Brain microvascular endothelial cell (primary cell): ENCODE results near the gene PLAAT2.

Experiments
- DNase-seq: peaks from one replicate; pipeline ENCODE4 v3.0.0-alpha.2; 2020
- H3K27ac ChIP-seq: fragments of 250-450 bp; sonication (Bioruptor Pico); 2 replicates; pipeline ENCODE4 v1.5.1; 2020; ENCODE audit warnings: mild to moderate bottlenecking, moderate library complexity
- H3K27me3 ChIP-seq: fragments of 250-450 bp; sonication (Bioruptor Pico); replicated peaks from 2 replicates; pipeline ENCODE4 v1.5.1; 2020; ENCODE audit warnings: mild to moderate bottlenecking
- H3K36me3 ChIP-seq: fragments of 250-450 bp; sonication (Bioruptor Pico); replicated peaks from 2 replicates; pipeline ENCODE4 v1.5.1; 2020; ENCODE audit warnings: mild to moderate bottlenecking
- H3K4me3 ChIP-seq: 2 replicates; pipeline ENCODE4 v1.5.1; 2011; ENCODE audit warnings: low read depth, mild to moderate bottlenecking, control low read depth, low read length, moderate library complexity
- in situ Hi-C: cut with HindIII; loops from 2 replicates; pipeline ENCODE4 v1.10.0; 2017; ENCODE audit warnings: low sequenced_read_pairs, low pct_ligation_motif_present
- TF ChIP-seq, protein P1 (sequence below): IDR thresholded peaks from 2 replicates; pipeline ENCODE4 v1.5.1; 2011; ENCODE audit warnings: low read depth, mild to moderate bottlenecking, moderate library complexity, low read length, control low read depth, inconsistent platforms; ENCODE audit errors: missing control alignments

Gene PLAAT2

DNA sequence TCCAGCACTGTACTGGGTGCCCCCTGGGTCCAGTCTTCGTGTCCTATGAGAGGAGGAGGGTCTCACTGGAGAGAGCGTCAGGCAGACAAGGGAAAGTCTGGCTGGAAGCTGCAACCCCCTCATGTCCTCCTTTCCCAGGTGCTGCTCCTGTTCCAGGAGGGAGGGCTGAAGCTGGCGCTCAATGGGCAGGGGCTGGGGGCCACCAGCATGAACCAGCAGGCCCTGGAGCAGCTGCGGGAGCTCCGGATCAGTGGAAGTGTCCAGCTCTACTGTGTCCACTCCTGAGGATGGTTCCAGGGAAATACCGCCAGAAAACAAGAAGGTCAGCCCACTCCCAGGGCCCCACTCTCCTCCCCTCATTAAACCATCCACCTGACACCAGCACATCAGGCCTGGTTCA is 47.1 kb downstream of the PLAAT2 start:
- Histone ChIP-seq H3K4me3 (no peak overlapping the region), H3K36me3 (no peaks in the 10 kb centered on the region), H3K27ac (no peak overlapping the region), H3K27me3 (no peaks in the 10 kb centered on the region)
- in situ Hi-C loops, result no loop called here
- DNase-seq, result no peak
- TF ChIP-seq, protein P1, sequence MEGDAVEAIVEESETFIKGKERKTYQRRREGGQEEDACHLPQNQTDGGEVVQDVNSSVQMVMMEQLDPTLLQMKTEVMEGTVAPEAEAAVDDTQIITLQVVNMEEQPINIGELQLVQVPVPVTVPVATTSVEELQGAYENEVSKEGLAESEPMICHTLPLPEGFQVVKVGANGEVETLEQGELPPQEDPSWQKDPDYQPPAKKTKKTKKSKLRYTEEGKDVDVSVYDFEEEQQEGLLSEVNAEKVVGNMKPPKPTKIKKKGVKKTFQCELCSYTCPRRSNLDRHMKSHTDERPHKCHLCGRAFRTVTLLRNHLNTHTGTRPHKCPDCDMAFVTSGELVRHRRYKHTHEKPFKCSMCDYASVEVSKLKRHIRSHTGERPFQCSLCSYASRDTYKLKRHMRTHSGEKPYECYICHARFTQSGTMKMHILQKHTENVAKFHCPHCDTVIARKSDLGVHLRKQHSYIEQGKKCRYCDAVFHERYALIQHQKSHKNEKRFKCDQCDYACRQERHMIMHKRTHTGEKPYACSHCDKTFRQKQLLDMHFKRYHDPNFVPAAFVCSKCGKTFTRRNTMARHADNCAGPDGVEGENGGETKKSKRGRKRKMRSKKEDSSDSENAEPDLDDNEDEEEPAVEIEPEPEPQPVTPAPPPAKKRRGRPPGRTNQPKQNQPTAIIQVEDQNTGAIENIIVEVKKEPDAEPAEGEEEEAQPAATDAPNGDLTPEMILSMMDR, result no peak

- no peak overlapping the region for H3K4me3 ChIP-seq
- H3K36me3 ChIP-seq, result no peaks in the 10 kb centered on the region
- in situ Hi-C loops, result no loop called here
- no peak overlapping the region for H3K27ac ChIP-seq
- no peaks in the 10 kb centered on the region for H3K27me3 ChIP-seq
- TF ChIP-seq, protein P1, result no peak
- DNase-seq, result no peak
Observed at GRCh38 chr11:63512816-63513215, 50.4 kb downstream of the PLAAT2 start.

DNA sequence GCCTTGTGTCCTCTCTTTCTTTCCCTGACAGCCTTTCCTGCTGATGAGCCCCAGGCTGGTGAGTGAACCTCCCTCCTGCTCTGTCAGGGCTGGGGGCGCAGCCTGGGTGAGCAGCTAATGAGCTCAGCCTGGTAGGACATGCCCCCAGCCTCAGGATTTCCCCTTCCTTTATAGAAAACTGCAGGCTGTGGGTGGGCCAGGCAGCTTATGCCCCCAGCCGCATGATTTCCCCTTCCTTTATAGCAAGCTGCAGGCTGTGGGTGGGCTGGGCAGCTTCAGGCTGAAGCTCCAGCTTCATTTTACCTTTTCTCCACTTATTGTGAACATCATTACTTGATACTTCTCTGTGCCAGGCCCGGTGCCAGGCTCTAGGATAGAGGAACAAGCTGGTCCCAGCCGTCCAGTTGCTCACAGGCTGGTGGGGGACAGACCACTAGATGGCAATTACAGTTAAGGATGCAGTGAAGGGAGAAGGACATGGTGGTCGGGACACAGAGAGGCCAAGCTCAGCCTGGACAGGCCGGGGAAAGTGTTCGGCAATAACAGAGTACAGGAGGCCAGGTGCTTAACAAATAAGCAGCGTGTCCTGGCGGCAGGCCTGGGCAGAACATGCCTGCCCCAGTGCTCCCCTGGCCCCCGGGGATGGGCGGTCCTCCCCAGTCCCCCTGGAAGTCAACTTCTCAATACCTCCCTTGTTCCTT is 52.0 kb downstream of the PLAAT2 start:
- no peak overlapping the region for H3K27ac ChIP-seq
- no peak overlapping the region for H3K4me3 ChIP-seq
- TF ChIP-seq, protein P1, result no peak
- no peaks in the 10 kb centered on the region for H3K36me3 ChIP-seq
- H3K27me3 ChIP-seq, result no peaks in the 10 kb centered on the region
- in situ Hi-C loops, result no loop called here
- no peak for DNase-seq

- in situ Hi-C loops, result no loop called here
- Histone ChIP-seq H3K27ac (no peak overlapping the region), H3K27me3 (no peaks in the 10 kb centered on the region), H3K36me3 (no peaks in the 10 kb centered on the region), H3K4me3 (no peak overlapping the region)
- TF ChIP-seq, protein P1, result no peak
- DNase-seq, result no peak
Observed at GRCh38 chr11:63510360-63511047, 52.7 kb downstream of the PLAAT2 start.

DNA sequence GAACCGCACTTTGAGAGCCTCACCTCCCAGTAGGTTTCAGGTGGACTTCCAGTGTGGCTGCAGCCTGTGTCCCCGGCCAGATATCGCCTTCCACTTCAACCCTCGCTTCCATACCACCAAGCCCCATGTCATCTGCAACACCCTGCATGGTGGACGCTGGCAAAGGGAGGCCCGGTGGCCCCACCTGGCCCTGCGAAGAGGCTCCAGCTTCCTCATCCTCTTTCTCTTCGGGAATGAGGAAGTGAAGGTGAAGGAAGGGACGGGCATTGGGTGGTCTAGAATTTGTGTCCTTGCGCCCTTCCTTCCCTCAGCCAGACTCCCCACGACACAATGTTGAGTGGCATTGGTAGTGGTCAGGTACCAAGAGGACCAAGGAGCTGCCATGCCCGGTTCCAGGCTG is 54.4 kb downstream of the PLAAT2 start:
- in situ Hi-C loops, result no loop called here
- no peak overlapping the region for H3K27ac ChIP-seq
- no peaks in the 10 kb centered on the region for H3K27me3 ChIP-seq
- DNase-seq, result no peak
- no peaks in the 10 kb centered on the region for H3K36me3 ChIP-seq
- no peak overlapping the region for H3K4me3 ChIP-seq
- TF ChIP-seq, protein P1, result no peak
